Neural progenitor cell (in vitro differentiated cells): ENCODE results near the gene UROC1.

Source experiments
- CTCF ChIP-seq: fragments of 200-600 bp; sonication (generic); IDR thresholded peaks from 2 replicates; pipeline ENCODE4 v1.5.1; 2017; ENCODE audit warnings: antibody characterized with exemption, mild to moderate bottlenecking
- EZH2phosphoT487 ChIP-seq: fragments of 200-600 bp; sonication (generic); IDR thresholded peaks from 2 replicates; pipeline ENCODE4 v1.6.1; 2017; ENCODE audit warnings: antibody characterized with exemption

DNA sequence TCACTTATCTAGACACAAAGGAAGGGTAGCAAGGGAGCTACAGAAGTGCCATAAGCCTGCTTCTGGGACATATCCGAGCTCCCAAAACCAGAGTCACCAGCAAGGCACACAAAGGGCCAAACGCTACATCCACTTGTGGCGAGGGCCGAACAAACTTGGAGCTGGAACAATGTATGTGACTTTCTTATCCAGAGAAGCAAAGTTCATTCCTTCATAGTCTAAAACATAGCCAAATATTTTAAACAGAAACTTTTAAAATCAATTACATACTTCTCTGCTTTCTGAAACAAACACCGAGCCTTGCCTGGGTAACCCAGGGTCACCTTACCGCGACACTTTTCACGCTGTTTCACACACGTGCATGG is 57.8 kb downstream of the UROC1 start:
- TF ChIP-seq CTCF (no peak), EZH2phosphoT487 (no peak)
